Fibroblast of villous mesenchyme (primary cell): ENCODE measurements around the gene PIF1. TPM values are rescaled to one million over a fixed set of nuclear protein-coding genes. Genes with fewer than 3 reads are reported as not detected.
"Not testable (repeated sequence)": the region's sequence is repeated elsewhere in the genome, so short reads cannot be mapped to it uniquely, and the experiment has no call there.

Experiments used
- DNase-seq: peaks from one replicate; pipeline ENCODE4 v3.0.0-alpha.2; 2010; ENCODE audit warnings: low read depth
- H3K4me3 ChIP-seq: 2 replicates; pipeline ENCODE4 v1.5.1; 2011; ENCODE audit warnings: low read depth, mild to moderate bottlenecking, low read length
- CTCF ChIP-seq: IDR thresholded peaks from 2 replicates; pipeline ENCODE4 v1.5.1; 2012; ENCODE audit warnings: low read depth, mild to moderate bottlenecking, low read length; ENCODE audit not compliant: insufficient read depth
- total RNA-seq: library from RNA; depleted of rRNA; stranded (reverse); fragments of >200 nt; gene quantifications from 2 replicates; pipeline ENCODE4 v1.2.3, GENCODE V29; 2012

PIF1 gene
- total RNA-seq, 1 donor = 11.2 TPM

- H3K4me3 ChIP-seq = peak overlapping the region; percentile 37
- no peak for TF ChIP-seq CTCF
- peak; percentile 28 for DNase-seq
Observed at GRCh38 chr15:64836023-64836536, 10.6 kb upstream of the PIF1 start.

- DNase-seq = no peak
- TF ChIP-seq CTCF = no peak
- no peak overlapping the region for H3K4me3 ChIP-seq
Observed at GRCh38 chr15:64833690-64834089, 8.2 kb upstream of the PIF1 start.

GRCh38 chr15:64828985-64829384, 3.5 kb upstream of the PIF1 start:
- no peak overlapping the region for H3K4me3 ChIP-seq
- no peak for DNase-seq
- TF ChIP-seq CTCF = no peak

GRCh38 chr15:64824929-64825430, 467 bp downstream of the PIF1 start:
- no peak for TF ChIP-seq CTCF
- DNase-seq = no peak
- peak overlapping the region; percentile 70 for H3K4me3 ChIP-seq

GRCh38 chr15:64816452-64816851, 9.0 kb downstream of the PIF1 start:
- TF ChIP-seq CTCF = no peak
- DNase-seq = no peak
- no peak overlapping the region for H3K4me3 ChIP-seq

GRCh38 chr15:64814965-64815364, 10.5 kb downstream of the PIF1 start:
- DNase-seq, H3K4me3 ChIP-seq: not testable (repeated sequence)

- DNase-seq, H3K4me3 ChIP-seq: not testable (repeated sequence)
Observed at GRCh38 chr15:64814283-64814682, 11.2 kb downstream of the PIF1 start.

- H3K4me3 ChIP-seq = no peak overlapping the region
- no peak for TF ChIP-seq CTCF
- DNase-seq = peak; percentile 45
Observed at GRCh38 chr15:64813075-64813474, 12.4 kb downstream of the PIF1 start.
